ENCODE data around the gene GSPT1. TPM values are rescaled to one million over a fixed set of nuclear protein-coding genes. Genes with fewer than 3 reads are reported as not detected.

The GSPT1 gene
- total RNA-seq, 1 donor from 2014 or later: 32.1 TPM

Other genes with a start within 250 kb of the GSPT1 start
- gene SNN, start 247.5 kb downstream of the GSPT1 start, total RNA-seq: 23.2 and 24.4 TPM in 2 replicates
- gene TXNDC11, start 173.1 kb downstream of the GSPT1 start, total RNA-seq: 23.8 and 32.7 TPM in 2 replicates
- gene ZC3H7A, start 118.7 kb downstream of the GSPT1 start, total RNA-seq: 35.1 and 53.2 TPM in 2 replicates
- 23.4 and 29.2 TPM in 2 replicates for gene RSL1D1, start 64.4 kb downstream of the GSPT1 start, total RNA-seq
- gene NPIPB2, start 26.1 kb upstream of the GSPT1 start, total RNA-seq: 0.44 and 1.8 TPM in 2 replicates
- gene TNFRSF17, start 49.3 kb upstream of the GSPT1 start, total RNA-seq: not detected in 2 replicates
- 6.8 and 7.5 TPM in 2 replicates for gene SNX29, start 60.8 kb upstream of the GSPT1 start, total RNA-seq